Left hindlimb (tissue), 1 donor: ENCODE measurements around the gene MINDY4.

ENCODE experiments used
- DNase-seq: peaks from one replicate; pipeline ENCODE4 v3.0.0-alpha.2; 2018

Gene MINDY4

GRCh38 chr7:30906014-30906413, 134.8 kb downstream of the MINDY4 start:
- no peak for DNase-seq

DNA sequence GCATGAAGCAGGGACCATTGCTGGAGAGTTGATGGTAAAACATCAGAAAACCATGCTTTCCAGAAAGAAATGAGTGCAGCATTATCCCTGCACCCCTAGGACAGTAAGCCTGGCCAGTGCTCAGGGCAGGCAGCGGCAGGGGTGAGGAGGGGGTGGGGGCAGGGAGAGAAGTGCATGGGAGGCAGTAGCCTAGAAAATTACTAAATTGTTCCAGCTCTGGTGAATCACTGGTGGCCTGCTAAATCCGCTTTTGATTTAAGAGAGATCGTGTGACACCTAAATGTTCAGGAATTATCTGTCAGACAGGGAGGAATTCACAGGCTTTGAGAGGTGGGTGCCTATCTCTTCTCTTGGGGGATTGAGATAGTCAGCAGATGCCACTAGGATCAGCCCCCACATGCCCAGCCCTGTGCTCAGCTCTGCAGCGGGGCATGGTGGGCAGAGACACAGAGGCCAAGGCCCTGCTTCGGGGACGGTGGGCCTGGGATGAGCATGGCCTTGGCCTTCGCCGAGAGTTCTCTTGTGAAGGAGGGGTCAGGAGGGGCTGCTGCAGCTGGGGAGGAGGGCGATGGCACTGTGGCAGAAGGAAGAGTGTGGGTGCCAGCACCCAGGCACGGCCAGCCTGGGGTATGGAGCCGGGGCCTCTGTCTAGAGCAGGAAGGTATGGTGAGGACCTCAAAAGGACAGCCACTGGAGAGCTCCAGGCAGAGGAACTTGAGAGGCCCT, 135.5 kb downstream of the MINDY4 start:
- no peak for DNase-seq

DNA sequence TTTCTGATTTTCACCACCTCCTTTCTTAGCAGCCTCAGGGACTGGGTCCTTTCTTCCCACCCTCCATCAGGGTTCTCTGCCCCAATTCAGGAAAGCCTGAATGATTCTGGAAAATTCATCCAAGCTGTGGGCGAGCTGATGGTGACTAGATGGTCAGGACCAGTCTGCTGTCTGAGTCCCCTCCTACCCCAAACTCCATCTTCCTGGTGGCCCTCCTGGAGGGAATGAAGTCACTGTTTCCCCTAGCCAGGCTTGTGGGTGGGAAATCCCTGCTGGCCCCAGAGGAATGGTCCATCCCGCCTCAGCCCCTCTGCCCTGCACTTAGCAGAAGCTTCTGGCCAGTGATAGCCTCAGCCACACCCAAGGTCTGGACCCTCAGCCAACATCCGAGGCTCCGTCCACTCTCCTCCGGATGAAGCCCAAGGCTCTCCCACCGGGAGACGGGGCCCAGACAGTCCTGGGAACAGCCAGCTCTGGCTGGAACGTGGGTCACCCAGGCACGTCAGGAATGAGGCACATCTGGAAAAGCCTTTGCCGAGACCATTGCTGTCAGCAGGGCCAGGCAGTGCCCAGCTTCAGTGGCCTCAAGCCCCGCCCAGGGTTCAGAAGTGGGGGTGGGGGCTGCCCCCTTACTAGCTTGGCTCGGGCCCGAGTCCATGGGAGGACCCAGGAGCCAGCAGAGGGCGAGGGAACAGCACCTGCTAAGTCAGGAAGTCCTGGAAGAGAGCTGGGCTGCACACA, 136.5 kb downstream of the MINDY4 start:
- no peak for DNase-seq

GRCh38 chr7:30908681-30909080, 137.5 kb downstream of the MINDY4 start:
- no peak for DNase-seq

DNA sequence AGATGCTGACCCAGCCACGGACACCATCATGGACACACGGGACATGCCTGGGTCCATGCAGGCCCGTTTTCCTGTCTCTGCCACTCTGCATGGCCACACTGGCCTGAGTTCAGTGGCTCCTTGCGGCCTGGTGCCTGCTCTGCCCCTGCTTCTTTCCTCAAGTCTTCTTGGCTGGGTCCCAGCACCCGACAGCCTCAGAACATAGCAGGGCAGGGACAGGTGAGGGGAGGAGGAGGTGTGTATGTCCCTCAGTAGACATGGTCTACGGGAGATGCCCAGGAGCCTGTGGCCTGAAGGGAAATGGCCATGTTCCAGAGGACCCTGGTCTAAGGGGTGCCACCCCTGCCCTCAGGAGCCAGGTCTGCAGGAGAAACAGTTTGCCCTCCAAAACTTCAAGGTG, 138.2 kb downstream of the MINDY4 start:
- no peak for DNase-seq

DNA sequence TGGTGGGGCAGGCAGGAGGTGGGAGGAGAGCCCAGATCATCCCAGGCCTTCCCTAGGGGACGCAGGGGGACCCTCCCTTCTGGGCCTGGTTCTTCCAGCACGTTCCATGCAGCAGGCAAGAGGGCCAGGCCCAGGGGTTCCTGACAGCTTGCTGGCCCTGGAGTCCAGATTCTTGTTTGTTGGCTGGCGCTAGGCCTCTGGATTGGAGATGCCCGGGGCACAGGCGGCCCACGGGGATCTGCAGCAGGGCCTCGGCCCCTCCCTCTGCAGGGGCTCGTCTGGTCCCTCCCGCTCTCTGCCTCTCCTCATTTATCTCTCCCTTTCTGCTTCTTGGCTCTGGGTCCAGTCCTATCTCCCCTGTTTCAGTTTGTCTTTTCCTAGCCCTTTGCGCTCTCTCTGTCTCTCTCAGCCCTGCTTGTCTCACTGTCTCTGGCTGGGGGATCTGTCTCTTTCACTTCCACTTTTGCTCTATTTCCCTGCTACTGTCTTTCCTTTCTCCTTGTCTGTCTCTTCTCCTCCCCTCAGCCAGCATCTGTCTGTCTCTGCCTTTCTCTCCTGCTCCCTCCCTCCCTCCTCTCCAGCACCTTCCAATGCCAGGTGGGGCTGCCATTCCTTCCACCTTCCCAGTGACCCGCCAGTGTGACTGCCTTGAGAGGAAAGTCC, 139.3 kb downstream of the MINDY4 start:
- no peak for DNase-seq

GRCh38 chr7:30911133-30911532, 139.9 kb downstream of the MINDY4 start:
- no peak for DNase-seq

GRCh38 chr7:30911561-30911969, 140.3 kb downstream of the MINDY4 start, which contains the start of gene AQP1:
AQP1 (plus strand) TSS chr7:30911853; CDS start chr7:30911910, 57 bp downstream.
- peak; percentile 94 for DNase-seq

GRCh38 chr7:30912021-30912730, 141.0 kb downstream of the MINDY4 start:
- no peak for DNase-seq

GRCh38 chr7:30912731-30912985, 141.4 kb downstream of the MINDY4 start:
- no peak for DNase-seq

DNA sequence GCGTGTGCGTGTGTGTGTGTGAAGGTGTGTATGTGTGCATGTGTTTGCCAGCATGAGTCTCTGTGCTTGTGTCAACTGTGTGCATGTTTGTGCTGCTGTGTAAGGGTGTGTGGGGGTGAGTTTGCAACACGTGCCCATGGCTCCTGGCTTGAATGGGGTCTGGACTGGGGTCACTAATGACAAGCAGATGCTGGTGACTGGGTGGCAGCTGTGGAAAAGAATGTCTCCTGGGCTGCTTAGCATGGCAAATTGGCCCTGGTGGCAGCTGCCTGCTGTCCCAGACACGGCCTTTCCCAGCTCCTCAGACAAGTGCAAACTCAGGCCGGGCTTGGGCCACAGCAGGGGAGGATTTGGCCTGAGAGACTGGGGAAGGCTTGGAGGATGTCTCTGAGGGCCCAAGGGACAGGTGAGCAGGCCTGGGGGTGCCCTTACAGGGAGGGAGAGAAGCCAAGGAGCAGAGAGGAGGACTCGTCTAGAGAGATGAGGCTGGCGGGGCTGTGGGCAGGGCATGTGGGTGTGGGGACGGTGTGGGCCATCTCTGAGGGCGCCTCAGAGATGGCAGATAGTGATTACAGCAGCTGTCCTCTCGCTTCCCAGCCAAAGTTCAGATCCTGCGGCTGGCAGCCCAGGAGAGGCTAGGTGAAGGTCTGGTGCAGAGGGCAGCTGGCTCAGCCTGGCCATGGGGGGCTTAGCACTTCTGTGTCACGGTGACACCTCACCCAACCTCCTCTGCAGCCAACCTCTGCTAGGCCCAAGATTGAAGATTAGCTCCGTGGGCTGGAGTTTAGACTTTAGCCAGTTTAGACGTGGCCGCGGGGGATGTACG, 142.0 kb downstream of the MINDY4 start:
- no peak for DNase-seq

GRCh38 chr7:30913821-30914515, 142.8 kb downstream of the MINDY4 start:
- no peak for DNase-seq

- no peak for DNase-seq
Observed at GRCh38 chr7:30914596-30914995, 143.4 kb downstream of the MINDY4 start.

GRCh38 chr7:30915005-30915601, 143.9 kb downstream of the MINDY4 start:
- no peak for DNase-seq

GRCh38 chr7:30915751-30916150, 144.5 kb downstream of the MINDY4 start:
- DNase-seq, result peak; percentile 69

DNA sequence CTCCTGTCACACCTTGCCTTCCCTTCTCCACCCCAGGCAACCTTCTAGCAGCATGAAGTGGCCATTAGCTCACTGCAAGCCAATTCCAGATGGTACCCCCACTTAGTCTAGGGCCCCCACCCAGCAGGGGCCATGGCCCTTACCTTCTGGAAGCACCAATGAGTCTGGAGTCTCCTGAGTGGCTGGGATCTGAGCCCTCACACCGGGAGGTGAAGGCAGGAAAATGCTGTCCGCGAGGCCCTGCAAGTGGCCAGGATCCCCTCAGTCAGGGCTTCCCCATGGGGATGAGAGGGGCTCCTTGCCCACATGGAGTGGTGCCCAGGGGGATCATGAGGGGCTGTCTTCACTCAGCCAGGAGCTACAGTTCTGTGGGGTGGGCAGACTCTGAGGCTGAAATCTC, 145.0 kb downstream of the MINDY4 start:
- no peak for DNase-seq

- DNase-seq, result no peak
Observed at GRCh38 chr7:30916767-30917166, 145.6 kb downstream of the MINDY4 start.

DNA sequence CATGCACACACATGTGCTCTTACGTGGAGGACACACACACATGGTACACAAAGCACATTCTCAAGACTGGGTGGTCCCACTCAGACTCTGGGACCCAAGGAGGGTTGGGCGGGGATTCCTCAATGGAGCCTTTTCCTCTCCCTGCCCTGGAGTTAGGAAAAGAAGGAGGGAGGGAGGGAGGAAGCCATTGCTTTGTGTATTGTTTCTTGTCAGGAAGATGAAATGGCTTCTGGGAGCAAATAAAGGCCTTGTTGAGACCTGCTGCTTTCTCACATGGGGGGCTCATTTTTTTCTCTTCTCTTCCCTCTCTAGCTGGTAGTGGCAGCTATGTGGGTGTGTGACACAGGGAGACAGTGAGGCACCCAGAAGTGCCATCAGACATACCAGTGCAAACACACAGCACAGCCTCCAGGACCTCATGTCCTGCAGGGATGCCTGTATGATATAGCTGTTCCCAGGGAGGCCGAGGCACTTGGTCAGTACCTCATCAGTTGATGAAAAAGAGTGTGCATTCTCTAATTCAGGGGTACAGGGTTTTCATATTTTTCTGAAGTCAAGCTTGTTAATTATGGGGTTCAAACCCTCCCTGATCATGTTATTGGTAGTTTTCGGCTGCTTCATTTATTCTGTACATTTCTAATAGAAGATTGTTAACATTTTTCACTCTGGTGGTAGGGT, 146.1 kb downstream of the MINDY4 start:
- no peak for DNase-seq

- DNase-seq, result peak; percentile 24
Observed at GRCh38 chr7:30918676-30919075, 147.5 kb downstream of the MINDY4 start.

DNA sequence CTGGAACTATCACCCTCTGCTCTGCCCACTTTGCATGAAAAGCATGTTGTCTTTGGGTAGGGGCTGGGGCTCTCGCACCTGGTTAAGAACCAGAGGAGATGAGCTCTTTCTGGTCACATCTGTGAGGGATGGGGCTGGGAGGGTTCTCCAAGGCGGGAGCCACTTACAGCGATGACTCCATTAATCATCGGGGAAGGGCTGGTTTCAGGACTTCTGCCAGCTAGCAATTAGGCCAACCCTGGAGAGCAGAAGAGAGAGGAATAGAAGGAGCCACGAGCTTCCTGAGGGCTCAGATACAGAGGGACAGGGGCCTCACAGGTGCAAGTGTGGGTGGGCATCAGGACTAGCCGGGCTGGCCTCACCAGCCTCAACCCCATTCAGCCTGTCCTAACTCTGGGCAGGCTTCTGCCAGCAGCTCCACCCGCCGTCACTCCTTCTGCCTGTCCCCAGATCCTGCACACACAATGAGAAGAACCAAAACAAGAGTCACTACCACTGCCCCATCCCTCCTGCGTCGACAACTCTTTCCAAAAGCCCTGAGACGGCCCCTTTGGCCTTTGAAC, 148.9 kb downstream of the MINDY4 start:
- peak; percentile 25 for DNase-seq
